Neural crest cell (in vitro differentiated cells): Measurements from ENCODE around the gene SMPD3. TPM values are rescaled to one million over a fixed set of nuclear protein-coding genes. Genes with fewer than 3 reads are reported as not detected.

Experiments used
- DNase-seq: peaks from one replicate; pipeline ENCODE4 v3.0.0; 2021; ENCODE audit warnings: low read depth, mixed read lengths, low spot score
- H3K27ac Mint-ChIP-seq: one replicate; pipeline ENCODE4 v1.8.0; 2021; ENCODE audit warnings: mild to moderate bottlenecking, mixed read lengths; ENCODE audit not compliant: unreplicated experiment
- H3K27me3 Mint-ChIP-seq: 2 replicates; pipeline ENCODE4 v1.8.0; 2021; ENCODE audit warnings: low read depth, mild to moderate bottlenecking, mixed read lengths
- H3K36me3 Mint-ChIP-seq: 2 replicates; pipeline ENCODE4 v1.8.0; 2021; ENCODE audit warnings: low read depth, mild to moderate bottlenecking, mixed read lengths
- H3K4me1 Mint-ChIP-seq: 2 replicates; pipeline ENCODE4 v1.8.0; 2021; ENCODE audit warnings: mixed read lengths
- H3K4me3 Mint-ChIP-seq: one replicate; pipeline ENCODE4 v1.8.0; 2021; ENCODE audit warnings: mild to moderate bottlenecking, mixed read lengths
- H3K9me3 Mint-ChIP-seq: 2 replicates; pipeline ENCODE4 v1.8.0; 2021; ENCODE audit warnings: mixed read lengths
- CTCF ChIP-seq: fragments of 200-600 bp; sonication (generic); conservative IDR thresholded peaks from 2 replicates; pipeline ENCODE4 v1.5.0; 2021; ENCODE audit warnings: antibody characterized with exemption, mild to moderate bottlenecking
- total RNA-seq: library from RNA; stranded (reverse); gene quantifications from 2 replicates; pipeline ENCODE4 v1.2.1, GENCODE V29; 2021

Gene SMPD3
- total RNA-seq, 1 donor from 2014 or later: 3.8 TPM

GRCh38 chr16:68364561-68364998 lies 83.7 kb downstream of the SMPD3 start:
- H3K27ac Mint-ChIP-seq: peak overlapping the region; percentile 84
- H3K4me3 Mint-ChIP-seq: peak overlapping the region; percentile 12
- H3K27me3 Mint-ChIP-seq: no peaks in the 10 kb centered on the region
- H3K4me1 Mint-ChIP-seq: peaks cover 21% of the 10 kb centered on the region
- DNase-seq: no peak
- TF ChIP-seq CTCF: peak; percentile 35
- H3K36me3 Mint-ChIP-seq: no peaks in the 10 kb centered on the region
- H3K9me3 Mint-ChIP-seq: no peaks in the 10 kb centered on the region

- Mint-ChIP-seq H3K27me3 (no peaks in the 10 kb centered on the region), H3K4me1 (peaks cover 21% of the 10 kb centered on the region), H3K4me3 (peak overlapping the region; percentile 12), H3K9me3 (no peaks in the 10 kb centered on the region), H3K36me3 (no peaks in the 10 kb centered on the region), H3K27ac (peak overlapping the region; percentile 84)
- DNase-seq: no peak
- TF ChIP-seq CTCF: no peak
Measured at GRCh38 chr16:68363658-68364521, 84.4 kb downstream of the SMPD3 start.

GRCh38 chr16:68362947-68363657 lies 85.2 kb downstream of the SMPD3 start:
- DNase-seq: no peak
- no peak for TF ChIP-seq CTCF
- no peaks in the 10 kb centered on the region for H3K27me3 Mint-ChIP-seq
- H3K9me3 Mint-ChIP-seq: no peaks in the 10 kb centered on the region
- no peak overlapping the region for H3K4me3 Mint-ChIP-seq
- H3K4me1 Mint-ChIP-seq: peaks cover 15% of the 10 kb centered on the region
- no peaks in the 10 kb centered on the region for H3K36me3 Mint-ChIP-seq
- no peak overlapping the region for H3K27ac Mint-ChIP-seq

DNA sequence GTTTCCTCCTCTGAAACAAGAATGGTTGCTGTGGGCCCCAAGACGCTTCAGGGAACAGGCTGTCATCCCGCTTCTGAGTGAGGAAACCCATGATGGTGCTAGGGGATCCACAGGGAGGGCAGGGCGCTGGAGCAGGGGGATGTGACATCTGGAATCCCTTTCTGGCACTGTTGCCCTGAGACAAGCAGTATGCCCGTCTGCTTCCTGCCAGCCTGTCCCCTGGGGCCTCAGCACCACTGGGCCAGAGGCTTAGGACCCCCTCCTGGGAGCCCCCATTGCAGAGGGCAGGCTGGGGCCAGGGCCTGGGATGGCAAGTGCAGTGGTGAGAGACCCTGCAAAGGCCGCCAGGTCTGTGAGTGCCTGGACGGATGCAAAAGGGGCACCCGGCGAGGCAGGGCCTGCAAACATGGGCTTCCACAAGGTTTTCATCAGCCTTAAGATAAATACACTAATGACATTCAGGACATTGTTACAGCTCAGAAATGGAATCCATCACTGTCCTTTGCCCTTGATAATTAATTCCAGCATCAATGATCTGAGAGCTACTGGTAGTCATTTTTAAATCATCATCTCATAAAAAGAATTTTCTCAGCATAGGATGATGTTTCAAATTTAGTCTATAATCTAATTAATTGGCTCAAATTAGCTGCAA lies 85.9 kb downstream of the SMPD3 start:
- Mint-ChIP-seq H3K27me3 (no peaks in the 10 kb centered on the region), H3K27ac (no peak overlapping the region), H3K4me3 (no peak overlapping the region), H3K9me3 (no peaks in the 10 kb centered on the region), H3K36me3 (no peaks in the 10 kb centered on the region), H3K4me1 (peaks cover 12% of the 10 kb centered on the region)
- no peak for DNase-seq
- no peak for TF ChIP-seq CTCF

DNA sequence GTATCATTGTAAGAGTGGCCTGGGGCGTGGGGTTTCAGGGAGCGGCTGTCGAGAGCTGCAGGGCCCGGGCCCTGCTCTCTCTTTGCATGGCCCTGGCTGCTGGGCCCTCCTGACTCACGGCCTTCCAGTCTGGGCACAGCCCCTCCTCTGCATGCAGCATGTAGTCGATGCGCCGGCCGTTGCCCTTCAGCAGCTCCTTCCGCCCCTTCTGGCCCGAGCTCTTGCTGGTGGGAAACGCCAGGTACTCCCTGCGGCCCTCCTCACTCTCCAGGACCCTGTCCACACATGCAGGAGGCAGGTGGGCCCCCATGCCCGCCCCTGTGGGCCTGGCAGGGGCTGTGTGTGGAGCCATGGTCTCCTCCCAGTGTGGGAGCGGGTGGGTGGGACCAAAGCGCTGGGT lies 86.8 kb downstream of the SMPD3 start:
- no peaks in the 10 kb centered on the region for H3K27me3 Mint-ChIP-seq
- no peak for TF ChIP-seq CTCF
- DNase-seq: no peak
- H3K9me3 Mint-ChIP-seq: no peaks in the 10 kb centered on the region
- H3K27ac Mint-ChIP-seq: no peak overlapping the region
- no peak overlapping the region for H3K4me3 Mint-ChIP-seq
- H3K36me3 Mint-ChIP-seq: no peaks in the 10 kb centered on the region
- H3K4me1 Mint-ChIP-seq: peaks cover 8% of the 10 kb centered on the region
